ENCODE results near the gene MAPT. TPM values are rescaled to one million over a fixed set of nuclear protein-coding genes. Genes with fewer than 3 reads are reported as not detected.

The MAPT gene
- total and polyA plus RNA-seq, 2 of the 4 experiments (the other 2 are of a cell fraction), result 0.18 to 0.19 TPM

- TF ChIP-seq ELK1 (IDR thresholded peaks at IDR 0.05; ENCODE audit: borderline replicate concordance, low read depth, low read length), result no peak
Observed at GRCh38 chr17:45852535-45853297, 41.6 kb upstream of the MAPT start (continued).

- Histone ChIP-seq H3K79me1 (ENCODE audit: low read depth in 1 of 2, low read length in 2 of 2) (no peaks in the 10 kb centered on the region), H3K4me1 (ENCODE audit: control insufficient read depth, insufficient read depth, low read length) (no peaks in the 10 kb centered on the region), H3K9me1 (ENCODE audit: insufficient read depth, low read length) (no peaks in the 10 kb centered on the region), H3K9me3 (ENCODE audit: control insufficient read depth, insufficient read depth, low read length) (no peaks in the 10 kb centered on the region), H4K8ac (ENCODE audit: low read depth in 2 of 2, low read length in 2 of 2) (no peak overlapping the region), H3K27me3 (ENCODE audit: control insufficient read depth, insufficient read depth, low read length) (peaks cover 7% of the 10 kb centered on the region; the same call in 1 of the 2 replicates), H3K27ac (ENCODE audit: insufficient read depth, low read length) (no peak overlapping the region), H3K4me3 (ENCODE audit: insufficient read depth, low read depth, low read length) (no peak overlapping the region), H4K20me1 (ENCODE audit: insufficient read depth, low read length) (no peaks in the 10 kb centered on the region), H3K4ac (ENCODE audit: low read depth, low read length) (no peak overlapping the region), H3K18ac (ENCODE audit: low read depth, low read length) (no peak overlapping the region), H3K14ac (replicated peaks; ENCODE audit: low read depth, low read length) (no peak overlapping the region), H3K9ac (ENCODE audit: low read depth, low read length) (no peak overlapping the region), H4K91ac (ENCODE audit: insufficient read depth, low read depth, low read length) (no peak overlapping the region), H2AK5ac (ENCODE audit: low read depth, low read length) (no peak overlapping the region), H3K56ac (ENCODE audit: extremely low read depth, insufficient read depth, low read length) (no peak overlapping the region), H3K23ac (ENCODE audit: low read depth, low read length) (no peak overlapping the region), H2AFZ (replicated peaks; ENCODE audit: low read length, poor library complexity) (no peak overlapping the region), H4K5ac (ENCODE audit: low read depth, low read length) (no peak overlapping the region), H2BK120ac (ENCODE audit: low read depth, low read length) (no peak overlapping the region), H2BK15ac (ENCODE audit: low read depth, low read length) (no peak overlapping the region), H3K36me3 (ENCODE audit: control insufficient read depth, insufficient read depth, low read length) (no peaks in the 10 kb centered on the region), H2BK5ac (ENCODE audit: low read depth, low read length, poor library complexity, severe bottlenecking) (no peak overlapping the region), H2AK9ac (replicated peaks; ENCODE audit: low read depth, low read length, poor library complexity) (no peak overlapping the region), H3K4me2 (ENCODE audit: low read depth, low read length) (no peak overlapping the region), H2BK20ac (ENCODE audit: low read depth, low read length) (no peak overlapping the region)
- intact Hi-C loops (cut with micrococcal nuclease) (loop anchor here (5.0 to 10.0 kb wide), 3 partner anchors 137 to 722 kb away; partner anchors contain the start of gene PLCD3), dilution Hi-C loops (cut with HindIII; ENCODE audit: low sequenced_read_pairs, unreplicated experiment) (loop anchor here (25.0 kb wide), 1 partner anchor 217 kb away; no protein-coding TSS in a partner anchor), in situ Hi-C loops (cut with MboI; ENCODE audit: low sequenced_read_pairs) (loop anchor here (10.0 kb wide), 1 partner anchor 639 kb away; no protein-coding TSS in a partner anchor)
- CTCF ChIA-PET, result no interaction called here
- WGBS, 2 experiments (ENCODE audit: extremely low coverage in 2 of 2, insufficient read length in 1 of 2), result 60% methylated on average over 1 of the region's 9 CpGs; no CpG with 5 or more reads in 1 of the 2 experiments
- POLR2A ChIA-PET (ENCODE audit: unreplicated experiment), result no interaction called here
- ATAC-seq (ENCODE audit: low read depth), result no peak
- TF ChIP-seq MAFK (IDR thresholded peaks at IDR 0.05; ENCODE audit: low read depth, low read length) (no peak), MXI1 (IDR thresholded peaks at IDR 0.05; ENCODE audit: borderline replicate concordance, low read depth, low read length) (no peak), RCOR1 (IDR thresholded peaks at IDR 0.05; ENCODE audit: insufficient replicate concordance, low read length) (no peak), USF2 (IDR thresholded peaks at IDR 0.05; ENCODE audit: low read depth, low read length) (no peak), POLR2A (IDR thresholded peaks at IDR 0.05; ENCODE audit: low read depth, low read length) (no peak), ELK1 (IDR thresholded peaks at IDR 0.05; ENCODE audit: borderline replicate concordance, low read depth, low read length) (no peak)
- no TSS peak for BruUV-seq (replicated peaks)
- DNase-seq, result no peak
Observed at GRCh38 chr17:45854209-45854608, 40.1 kb upstream of the MAPT start.

Data from IMR-90 (cell line).